GM12878 (cell line): ENCODE results near the gene FILIP1L. TPM values are rescaled to one million over a fixed set of nuclear protein-coding genes. Genes with fewer than 3 reads are reported as not detected.
A peak's percentile ranks its signal among the peaks of the same experiment; 100 is the strongest.

Source experiments
- ATAC-seq: fragments of 200-7000 bp; cut with Tn5 transposase; 3 replicates; pipeline ENCODE4 v1.9.1; 2020; ENCODE audit warnings: mild to moderate bottlenecking, moderate library complexity
- BruUV-seq: library from RNA; stranded (reverse); fragments of 400-500 nt; replicated peaks from 2 replicates; lab custom pipeline; 2021; lab: Mats Ljungman, UMichigan
- CTCF ChIA-PET: fragments of 300-600 bp; sonication (Branson Sonifier 250); formaldehyde crosslinking; extraction: SDS; loops from one replicate; lab custom pipeline; 2021; ENCODE audit warnings: inconsistent platforms; lab: Yijun Ruan, JAX
- POLR2A ChIA-PET: fragments of 350-600 bp; formaldehyde crosslinking; extraction: SDS; loops from one replicate; lab custom pipeline; 2021; ENCODE audit warnings: inconsistent platforms; lab: Charles Lee
- RAD21 ChIA-PET: fragments of 300-600 bp; sonication (Branson Sonifier 250); formaldehyde crosslinking; loops from one replicate; lab custom pipeline; 2023; ENCODE audit warnings: antibody characterized with exemption; ENCODE audit not compliant: unreplicated experiment; lab: Charles Lee
- SMC1A ChIA-PET: fragments of 300-600 bp; sonication (Branson Sonifier 250); formaldehyde crosslinking; loops from one replicate; lab custom pipeline; 2023; ENCODE audit not compliant: unreplicated experiment, uncharacterized antibody; lab: Charles Lee
- DNase-seq: peaks from one replicate; pipeline ENCODE4 v3.0.0-alpha.2; 2011; ENCODE audit warnings: low read depth, low spot score
- FAIRE-seq: peaks from 3 replicates; lab custom pipeline; 2011; peaks lifted over from hg19 to GRCh38; lab: Jason Lieb, UNC
- H2AFZ ChIP-seq: 2 replicates; pipeline ENCODE4 v1.6.0; 2011; ENCODE audit warnings: low read depth, low read length, control low read depth; ENCODE audit not compliant: control insufficient read depth
- H3K27ac ChIP-seq: 2 replicates; pipeline ENCODE4 v1.5.1; 2011; ENCODE audit warnings: control low read depth; ENCODE audit not compliant: control insufficient read depth, insufficient read depth
- H3K27me3 ChIP-seq, 2 experiments: replicated peaks in 1 of 2; 2 replicates each; pipeline versions ENCODE4 v1.6.0 to v1.6.1; 2011; ENCODE audit warnings: low read length in 1 of 2; ENCODE audit not compliant: control insufficient read depth in 2 of 2, insufficient read depth in 2 of 2
- H3K36me3 ChIP-seq, 2 experiments: 2 replicates each; pipeline ENCODE4 v1.5.1; 2011; ENCODE audit warnings: low read length in 1 of 2; ENCODE audit not compliant: control insufficient read depth in 2 of 2, insufficient read depth in 2 of 2
- H3K4me1 ChIP-seq: 2 replicates; pipeline ENCODE4 v1.6.1; 2011; ENCODE audit warnings: mild to moderate bottlenecking, low read length, moderate library complexity, mixed read lengths; ENCODE audit not compliant: control insufficient read depth, insufficient read depth
- H3K4me2 ChIP-seq: 2 replicates; pipeline ENCODE4 v1.6.0; 2011; ENCODE audit warnings: control low read depth; ENCODE audit not compliant: control insufficient read depth, insufficient read depth
- H3K4me3 ChIP-seq: fragments of 200-600 bp; sonication (generic); 2 replicates; pipeline ENCODE4 v1.5.1; 2016
- H3K79me2 ChIP-seq: 2 replicates; pipeline ENCODE4 v1.6.0; 2011; ENCODE audit warnings: low read length; ENCODE audit not compliant: control insufficient read depth, insufficient read depth
- H3K9ac ChIP-seq: 2 replicates; pipeline ENCODE4 v1.8.0; 2011; ENCODE audit warnings: low read length, control low read depth, mixed read lengths; ENCODE audit not compliant: control insufficient read depth, insufficient read depth
- H3K9me3 ChIP-seq: replicated peaks from 3 replicates; pipeline ENCODE4 v1.5.1; 2011; ENCODE audit warnings: mild to moderate bottlenecking, low read length; ENCODE audit not compliant: control insufficient read depth, insufficient read depth
- H4K20me1 ChIP-seq: 2 replicates; pipeline ENCODE4 v1.6.0; 2011; ENCODE audit not compliant: control insufficient read depth, insufficient read depth
- ATF7 ChIP-seq: fragments of 450-650 bp; IDR thresholded peaks from 2 replicates; pipeline ENCODE4 v1.6.1; 2016; ENCODE audit warnings: low read depth, mild to moderate bottlenecking
- ESRRA ChIP-seq: IDR thresholded peaks from 2 replicates; pipeline ENCODE4 v1.6.1; 2012; ENCODE audit warnings: mild to moderate bottlenecking, low read length, improper control_type of control experiment
- IKZF1 ChIP-seq: fragments of 450-650 bp; conservative IDR thresholded peaks from 2 replicates; pipeline ENCODE4 v1.6.1; 2017; ENCODE audit warnings: antibody characterized with exemption, mild to moderate bottlenecking
- LARP7 ChIP-seq: fragments of 450-650 bp; IDR thresholded peaks from 2 replicates; pipeline ENCODE4 v1.6.1; 2017; ENCODE audit warnings: mild to moderate bottlenecking
- WGBS: methylation state at CpG from one replicate; pipeline ENCODE4 v1.1.6; 2016; ENCODE audit warnings: low lambda C conversion rate; ENCODE audit not compliant: insufficient replicate concordance, insufficient coverage; ENCODE audit errors: missing lambda C conversion rate; 5-methylcytosine and 5-hydroxymethylcytosine counted together
- in situ Hi-C: fragments of 300-500 bp; cut with MboI; formaldehyde crosslinking; loops from 9 replicates; pipeline ENCODE4 v1.14.3; 2018; ENCODE audit warnings: mixed read lengths
- intact Hi-C: fragments of 100-400 bp; cut with micrococcal nuclease; formaldehyde crosslinking; loops from one replicate; pipeline ENCODE4 v1.14.2; 2022; ENCODE audit not compliant: unreplicated experiment
- polyA plus RNA-seq, 11 experiments: library from polyadenylated mRNA; depleted of rRNA in 4 of 11; unstranded in 6 of 11; stranded (reverse) in 5 of 11; fragments of >200 nt; fragmentation: Nextera tagmentation in 4 of 11; fragmentation: Illumina TruSeq in 1 of 11; extraction: Ambion mirVana in 4 of 11; extraction: Trizol in 1 of 11; gene quantifications; 1 replicate in 1 of 11; 2 replicates in 10 of 11; pipeline versions ENCODE4 v1.2.1 to v1.2.3, GENCODE V29; 2011 to 2016; ENCODE audit warnings: inconsistent platforms in 2 of 11, missing spikeins in 2 of 11, low read depth in 1 of 11
- total RNA-seq, 4 experiments: library from RNA; depleted of rRNA in 3 of 4; stranded (reverse); fragments of >200 nt in 3 of 4; fragmentation: Illumina TruSeq in 1 of 4; extraction: Trizol in 1 of 4; gene quantifications; 2 replicates each; pipeline versions ENCODE4 v1.2.1 to v1.2.3, GENCODE V29; 2013 to 2021
- TF ChIP-seq, protein P1 (sequence below): IDR thresholded peaks from 2 replicates; pipeline ENCODE4 v1.6.1; 2011; ENCODE audit warnings: borderline replicate concordance, low read depth, mild to moderate bottlenecking, moderate library complexity, mixed read lengths, low read length; ENCODE audit not compliant: insufficient read depth; ENCODE audit errors: extremely low read length
- TF ChIP-seq, protein P2 (sequence below): IDR thresholded peaks from 2 replicates; pipeline ENCODE4 v1.6.1; 2011; ENCODE audit warnings: borderline replicate concordance, low read depth, mild to moderate bottlenecking, moderate library complexity, low read length; ENCODE audit not compliant: insufficient read depth, poor library complexity, severe bottlenecking

Gene FILIP1L
- total and polyA plus RNA-seq, 10 of the 15 experiments (the other 5 are each of a cell fraction or from before 2014, with no cell fraction given) = 0.24 to 6.1 (median 3.5) TPM

DNA sequence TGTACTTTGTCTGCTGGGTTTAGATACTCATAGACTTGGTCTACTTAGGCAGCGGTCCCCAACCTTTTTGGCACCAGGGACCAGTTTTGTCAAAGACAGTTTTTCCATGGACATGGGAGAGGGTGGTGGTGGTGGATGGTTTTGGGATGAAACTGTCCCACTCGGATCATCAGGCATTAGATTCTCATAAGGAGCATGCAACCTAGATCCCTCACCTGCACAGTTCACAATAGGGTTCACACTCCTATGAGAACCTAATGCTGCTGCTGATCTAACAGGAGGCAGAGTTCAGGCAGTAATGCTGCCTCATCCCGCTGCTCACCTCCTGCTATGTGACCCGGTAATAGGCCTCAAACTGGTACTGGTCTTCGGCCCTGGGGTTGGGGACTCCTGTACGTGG is 251.3 kb downstream of the FILIP1L start:
- DNase-seq (no peak), FAIRE-seq (no peak), ATAC-seq (no peak)
- CTCF ChIA-PET = interaction anchor here (0.7 kb wide), 1 partner anchor 10 kb away, joined by 3 read pairs; no protein-coding TSS in a partner anchor
- TF ChIP-seq ESRRA = no peak
- TF ChIP-seq LARP7 = no peak
- TF ChIP-seq ATF7 = no peak
- TF ChIP-seq, protein P1, sequence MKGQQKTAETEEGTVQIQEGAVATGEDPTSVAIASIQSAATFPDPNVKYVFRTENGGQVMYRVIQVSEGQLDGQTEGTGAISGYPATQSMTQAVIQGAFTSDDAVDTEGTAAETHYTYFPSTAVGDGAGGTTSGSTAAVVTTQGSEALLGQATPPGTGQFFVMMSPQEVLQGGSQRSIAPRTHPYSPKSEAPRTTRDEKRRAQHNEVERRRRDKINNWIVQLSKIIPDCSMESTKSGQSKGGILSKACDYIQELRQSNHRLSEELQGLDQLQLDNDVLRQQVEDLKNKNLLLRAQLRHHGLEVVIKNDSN = no peak
- intact Hi-C loops = no loop called here
- H3K9me3 ChIP-seq = no peaks in the 10 kb centered on the region; the same call in 2 of the 3 replicates
- H4K20me1 ChIP-seq = no peaks in the 10 kb centered on the region
- H3K27me3 ChIP-seq = no peaks in the 10 kb centered on the region
- 95% methylated on average over 6 of the region's 6 CpGs for WGBS
- peaks cover 16% of the 10 kb centered on the region for H3K4me1 ChIP-seq
- H3K79me2 ChIP-seq = peaks cover under 1% of the 10 kb centered on the region
- in situ Hi-C loops = no loop called here
- SMC1A ChIA-PET = interaction anchor here (0.6 to 1.5 kb wide), 5 partner anchors 13 to 471 kb away, joined by 3 to 5 read pairs (median 3); no protein-coding TSS in a partner anchor
- BruUV-seq = no TSS peak
- no peak overlapping the region for H3K4me3 ChIP-seq
- H3K27ac ChIP-seq = no peak overlapping the region
- H3K36me3 ChIP-seq = no peaks in the 10 kb centered on the region
- H2AFZ ChIP-seq = no peak overlapping the region
- H3K4me2 ChIP-seq = no peak overlapping the region
- H3K9ac ChIP-seq = no peak overlapping the region
- RAD21 ChIA-PET = no interaction called here
- POLR2A ChIA-PET = no interaction called here

DNA sequence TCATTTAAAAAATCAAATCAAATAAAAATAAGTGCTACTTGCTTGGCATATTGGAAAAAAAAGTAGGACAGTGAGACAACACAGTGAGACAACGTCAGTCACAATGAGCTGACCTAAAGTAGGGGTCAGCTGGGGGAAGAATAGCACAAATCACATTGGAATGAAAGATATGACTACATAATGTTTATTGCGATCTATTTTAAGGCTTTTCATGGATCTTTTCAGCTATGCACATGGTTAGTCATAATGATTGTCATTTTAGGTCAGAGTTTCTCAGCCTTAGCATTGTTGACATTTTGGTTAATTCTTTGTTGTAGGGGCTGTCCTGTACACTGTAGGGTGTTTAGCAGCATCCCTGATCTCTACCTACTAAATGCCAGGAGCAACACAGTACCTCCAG is 252.1 kb downstream of the FILIP1L start:
- Histone ChIP-seq H3K4me2 (no peak overlapping the region), H3K27me3 (no peaks in the 10 kb centered on the region), H4K20me1 (no peaks in the 10 kb centered on the region), H3K27ac (no peak overlapping the region), H2AFZ (no peak overlapping the region), H3K4me3 (no peak overlapping the region), H3K9ac (no peak overlapping the region), H3K9me3 (no peaks in the 10 kb centered on the region; the same call in 2 of the 3 replicates), H3K36me3 (no peaks in the 10 kb centered on the region), H3K4me1 (peaks cover 15% of the 10 kb centered on the region), H3K79me2 (no peaks in the 10 kb centered on the region; the same call in 1 of the 2 replicates)
- TF ChIP-seq IKZF1 = no peak
- TF ChIP-seq, protein P2, sequence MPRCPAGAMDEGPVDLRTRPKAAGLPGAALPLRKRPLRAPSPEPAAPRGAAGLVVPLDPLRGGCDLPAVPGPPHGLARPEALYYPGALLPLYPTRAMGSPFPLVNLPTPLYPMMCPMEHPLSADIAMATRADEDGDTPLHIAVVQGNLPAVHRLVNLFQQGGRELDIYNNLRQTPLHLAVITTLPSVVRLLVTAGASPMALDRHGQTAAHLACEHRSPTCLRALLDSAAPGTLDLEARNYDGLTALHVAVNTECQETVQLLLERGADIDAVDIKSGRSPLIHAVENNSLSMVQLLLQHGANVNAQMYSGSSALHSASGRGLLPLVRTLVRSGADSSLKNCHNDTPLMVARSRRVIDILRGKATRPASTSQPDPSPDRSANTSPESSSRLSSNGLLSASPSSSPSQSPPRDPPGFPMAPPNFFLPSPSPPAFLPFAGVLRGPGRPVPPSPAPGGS = peak; percentile 53
- ATAC-seq (no peak), FAIRE-seq (no peak), DNase-seq (no peak)
- BruUV-seq = no TSS peak
- ChIA-PET CTCF (interaction anchor here (0.8 kb wide), 1 partner anchor 11 kb away, joined by 3 read pairs; no protein-coding TSS in a partner anchor), SMC1A (interaction anchor here (0.6 to 1.3 kb wide), 3 partner anchors 15 to 471 kb away, joined by 3 to 5 read pairs (median 4); no protein-coding TSS in a partner anchor), RAD21 (no interaction called here), POLR2A (interaction anchor here (1.2 kb wide), 1 partner anchor 9 kb away, joined by 3 read pairs; no protein-coding TSS in a partner anchor)
- intact Hi-C loops = no loop called here
- in situ Hi-C loops = no loop called here
- 100% methylated on average over 2 of the region's 2 CpGs for WGBS
